Thoracic aorta (tissue), 2 donors: ENCODE results near the gene NRP1. TPM values are rescaled to one million over a fixed set of nuclear protein-coding genes. Genes with fewer than 3 reads are reported as not detected.

Source experiments
- ATAC-seq: fragments of 150-250 bp; one replicate; pipeline ENCODE4 v1.8.0; 2017; ENCODE audit warnings: low read depth; ENCODE audit not compliant: insufficient number of reproducible peaks, low FRiP score
- DNase-seq: peaks from one replicate; pipeline ENCODE4 v3.0.0-alpha.2; 2020; ENCODE audit warnings: low spot score
- H3K27ac ChIP-seq, 2 donors: fragments of 200-600 bp; sonication (generic); 1 replicate in 1 of 2; 2 replicates in 1 of 2; pipeline ENCODE4 v1.5.1; 2016; ENCODE audit warnings: mild to moderate bottlenecking in 2 of 2, moderate library complexity in 2 of 2
- H3K27me3 ChIP-seq: fragments of 200-600 bp; sonication (generic); replicated peaks from 2 replicates; pipeline ENCODE4 v1.6.0; 2016; ENCODE audit warnings: mild to moderate bottlenecking; ENCODE audit not compliant: insufficient read depth
- H3K36me3 ChIP-seq: fragments of 200-600 bp; sonication (generic); one replicate; pipeline ENCODE4 v1.5.1; 2016
- H3K4me1 ChIP-seq, 2 donors: fragments of 200-600 bp; sonication (generic); 1 replicate in 1 of 2; 2 replicates in 1 of 2; pipeline versions ENCODE4 v1.5.1 to v1.6.0; 2016; ENCODE audit warnings: low read depth in 2 of 2, mild to moderate bottlenecking in 1 of 2; ENCODE audit not compliant: control insufficient read depth in 1 of 2
- H3K4me3 ChIP-seq: fragments of 200-600 bp; sonication (generic); 2 replicates; pipeline ENCODE4 v1.5.1; 2016; ENCODE audit warnings: mild to moderate bottlenecking
- H3K9me3 ChIP-seq: fragments of 200-600 bp; sonication (generic); 2 replicates; pipeline ENCODE4 v1.5.1; 2016
- CTCF ChIP-seq: fragments of 200-600 bp; sonication (generic); IDR thresholded peaks from one replicate; pipeline ENCODE4 v1.5.1; 2019; ENCODE audit warnings: antibody characterized with exemption
- total RNA-seq, 2 donors: library from RNA; depleted of rRNA; stranded (reverse); fragments of >200 nt; gene quantifications; one replicate each; pipeline versions ENCODE4 v1.1.0 to v1.2.3, GENCODE V29; 2016

Gene NRP1
- total RNA-seq, 2 donors from 2014 or later: 66.9 to 117 TPM

DNA sequence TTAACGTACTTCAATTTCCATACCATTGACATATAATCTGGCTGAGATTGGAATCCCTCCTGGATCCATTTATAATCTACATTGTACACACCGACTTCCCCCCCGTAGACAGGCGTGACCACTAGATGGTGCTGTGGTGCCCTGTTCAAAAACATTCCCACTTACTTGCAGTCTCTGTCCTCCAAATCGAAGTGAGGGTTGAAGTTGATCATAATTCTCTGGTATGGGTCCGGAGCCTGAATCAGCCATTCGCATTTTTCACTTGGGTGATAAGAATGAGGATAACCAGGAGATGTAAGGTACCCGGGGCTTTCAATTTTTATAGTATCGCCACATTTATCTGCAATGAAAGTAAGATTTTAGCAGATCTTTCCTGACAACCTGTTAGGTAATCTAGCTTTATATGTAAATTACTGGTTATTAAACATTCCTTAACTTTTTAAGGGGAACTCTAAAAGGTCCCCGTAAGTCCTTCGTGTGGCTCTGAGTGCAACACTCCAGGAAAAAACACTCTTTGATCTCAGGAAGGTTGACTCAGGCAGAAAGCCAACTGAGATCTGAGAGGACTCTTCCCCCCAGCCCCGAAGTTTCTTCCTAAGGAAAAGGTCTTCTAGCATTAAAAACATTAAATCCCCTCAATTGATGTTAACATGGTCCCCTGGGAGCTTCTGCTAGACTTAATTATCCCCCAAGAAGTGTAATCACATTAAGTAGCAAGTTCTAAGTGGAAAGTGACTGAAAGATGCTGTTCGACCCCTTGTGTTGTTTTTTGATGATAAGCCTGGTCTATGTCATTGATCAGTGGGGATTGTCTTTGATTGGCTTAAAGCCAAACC is 3.7 kb downstream of the NRP1 start:
- Histone ChIP-seq H3K36me3 (no peaks in the 10 kb centered on the region), H3K4me3 (peak overlapping the region; percentile 94), H3K9me3 (no peaks in the 10 kb centered on the region), H3K27ac (peak overlapping the region in 1 of 2 donors; percentile 9), H3K4me1 (peaks cover 13 to 57% of the 10 kb centered on the region in 2 donors), H3K27me3 (no peaks in the 10 kb centered on the region)
- ATAC-seq (no peak), DNase-seq (peak; percentile 69)
- TF ChIP-seq CTCF: peak; percentile 90

- no peak for ATAC-seq
- Histone ChIP-seq H3K27me3 (no peaks in the 10 kb centered on the region), H3K4me3 (no peak overlapping the region), H3K9me3 (no peaks in the 10 kb centered on the region), H3K4me1 (peaks cover 14 to 64% of the 10 kb centered on the region in 2 donors), H3K36me3 (no peaks in the 10 kb centered on the region), H3K27ac (no peak overlapping the region)
- TF ChIP-seq CTCF: no peak
- DNase-seq: no peak
Measured at GRCh38 chr10:33329178-33329577, 5.3 kb downstream of the NRP1 start.

DNA sequence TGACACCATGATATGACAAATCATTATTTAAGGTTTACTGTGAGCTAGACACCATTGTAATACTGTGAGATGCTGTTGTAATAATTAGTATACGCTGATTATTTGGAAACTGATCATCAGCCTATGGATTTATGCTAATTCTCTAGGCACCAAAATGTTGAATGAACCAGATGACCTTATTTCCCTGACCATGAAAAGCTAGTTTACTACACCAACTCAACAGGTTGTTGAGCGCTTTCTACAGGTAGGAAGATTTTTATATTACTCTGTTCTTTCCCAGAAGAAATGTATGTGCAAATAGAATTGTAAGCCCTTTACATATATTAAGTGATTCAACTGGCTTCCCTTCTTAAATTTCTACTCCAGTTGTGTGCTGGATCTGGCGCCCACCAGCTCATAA is 6.2 kb downstream of the NRP1 start:
- no peak for DNase-seq

GRCh38 chr10:33327751-33328150 is 6.7 kb downstream of the NRP1 start:
- H3K27me3 ChIP-seq: no peaks in the 10 kb centered on the region
- H3K27ac ChIP-seq: no peak overlapping the region
- H3K9me3 ChIP-seq: no peaks in the 10 kb centered on the region
- peaks cover 14 to 64% of the 10 kb centered on the region in 2 donors for H3K4me1 ChIP-seq
- H3K36me3 ChIP-seq: no peaks in the 10 kb centered on the region
- TF ChIP-seq CTCF: no peak
- DNase-seq (no peak), ATAC-seq (no peak)
- no peak overlapping the region for H3K4me3 ChIP-seq

More for the DNA sequence above, 6.2 kb downstream of the NRP1 start:
- H3K27me3 ChIP-seq: no peaks in the 10 kb centered on the region
- TF ChIP-seq CTCF: no peak
- no peak for ATAC-seq
- no peak overlapping the region for H3K4me3 ChIP-seq
- peaks cover 14 to 64% of the 10 kb centered on the region in 2 donors for H3K4me1 ChIP-seq
- H3K9me3 ChIP-seq: no peaks in the 10 kb centered on the region
- no peak overlapping the region for H3K27ac ChIP-seq
- no peaks in the 10 kb centered on the region for H3K36me3 ChIP-seq

GRCh38 chr10:33326933-33327332 is 7.5 kb downstream of the NRP1 start:
- Histone ChIP-seq H3K4me1 (peaks cover 15 to 63% of the 10 kb centered on the region in 2 donors), H3K9me3 (no peaks in the 10 kb centered on the region), H3K27ac (no peak overlapping the region), H3K27me3 (no peaks in the 10 kb centered on the region), H3K36me3 (peaks cover 2% of the 10 kb centered on the region), H3K4me3 (no peak overlapping the region)
- no peak for TF ChIP-seq CTCF
- DNase-seq: no peak
- no peak for ATAC-seq
